Limb (tissue), 2 donors: ENCODE results near the gene LRG1.

Experiments used
- DNase-seq, 2 donors: peaks; one replicate each; pipeline ENCODE4 v3.0.0-alpha.2; 2016; ENCODE audit errors: extremely low spot score in 2 of 2

The LRG1 gene

GRCh38 chr19:4495471-4495870 is 44.4 kb downstream of the LRG1 start:
- DNase-seq, result no peak

DNA sequence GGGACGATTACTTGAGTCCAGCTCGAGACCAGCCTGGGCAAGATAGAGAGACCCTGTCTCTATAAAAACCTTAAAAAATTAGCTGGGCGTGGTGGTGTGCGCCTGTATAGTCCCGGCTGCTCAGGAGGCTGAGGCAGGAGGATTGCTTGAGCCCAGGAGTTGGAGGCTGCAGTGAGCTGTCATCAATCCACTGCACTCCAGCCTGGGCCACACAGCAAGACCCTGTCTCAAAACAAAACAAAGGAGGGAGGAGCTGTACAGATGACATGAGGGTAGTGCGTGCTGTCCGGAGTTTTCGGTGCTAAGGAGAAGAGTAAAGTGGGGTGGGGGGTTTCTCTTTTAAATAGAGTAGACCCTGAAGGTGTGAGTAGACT is 45.2 kb downstream of the LRG1 start:
- no peak for DNase-seq

GRCh38 chr19:4493929-4494690 is 45.7 kb downstream of the LRG1 start:
- no peak for DNase-seq

- no peak for DNase-seq
These were observed 46.5 kb downstream of the LRG1 start for GRCh38 chr19:4493104-4493928.

DNA sequence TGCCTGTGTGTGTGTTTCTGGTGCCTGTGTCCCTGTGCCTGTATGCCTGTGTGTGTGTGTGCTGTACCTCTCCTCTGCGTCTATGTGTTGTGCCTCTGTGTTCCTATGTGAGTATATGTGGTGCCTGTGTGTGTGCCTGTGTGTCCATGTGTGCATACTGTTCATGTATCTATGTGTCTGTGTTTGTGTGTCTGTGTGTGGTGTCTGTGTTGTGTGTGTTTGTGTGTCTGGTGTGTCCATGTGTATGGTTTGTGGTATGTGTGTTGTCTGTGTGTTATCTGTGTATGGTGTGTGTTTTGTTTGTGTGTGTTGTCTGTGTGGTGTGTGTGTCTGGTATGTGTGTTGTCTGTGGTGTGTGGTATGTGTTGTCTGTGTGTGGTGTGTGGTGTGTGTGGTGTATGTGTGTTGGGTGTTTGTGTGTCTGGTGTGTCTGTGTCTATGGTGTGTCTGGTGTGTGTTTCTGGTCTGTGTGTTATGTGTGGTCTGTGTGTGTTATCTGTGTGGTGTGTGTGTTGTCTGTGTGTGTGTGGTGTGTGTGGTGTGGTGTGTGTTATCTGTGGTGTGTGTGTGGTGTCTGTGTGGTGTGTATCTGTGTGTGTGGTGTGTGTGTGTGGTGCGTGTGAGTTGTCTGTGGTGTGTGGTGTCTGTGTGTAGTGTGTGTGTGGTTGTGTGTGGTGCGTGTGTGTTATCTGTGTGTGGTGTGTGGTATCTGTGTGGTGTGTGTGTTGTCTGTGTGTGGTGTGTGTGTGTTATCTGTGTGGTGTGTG is 47.3 kb downstream of the LRG1 start:
- DNase-seq, result no peak

- no peak for DNase-seq
These were observed 48.4 kb downstream of the LRG1 start for GRCh38 chr19:4491446-4491845.

DNA sequence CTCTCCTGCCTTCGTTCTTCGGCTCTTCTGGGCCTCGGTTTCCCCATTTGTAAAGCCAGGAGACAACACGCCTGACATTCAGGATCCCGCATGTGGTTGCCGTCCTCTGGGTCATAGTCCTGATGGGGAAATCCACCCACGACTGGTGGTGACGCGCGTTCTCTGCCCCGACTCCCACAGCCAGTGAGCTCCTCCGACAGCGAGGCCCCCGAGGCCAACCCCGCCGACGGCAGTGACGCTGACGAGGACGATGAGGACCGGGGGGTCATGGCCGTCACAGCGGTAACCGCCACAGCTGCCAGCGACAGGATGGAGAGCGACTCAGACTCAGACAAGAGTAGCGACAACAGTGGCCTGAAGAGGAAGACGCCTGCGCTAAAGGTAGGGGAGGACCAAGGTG is 51.3 kb downstream of the LRG1 start:
- no peak for DNase-seq

DNA sequence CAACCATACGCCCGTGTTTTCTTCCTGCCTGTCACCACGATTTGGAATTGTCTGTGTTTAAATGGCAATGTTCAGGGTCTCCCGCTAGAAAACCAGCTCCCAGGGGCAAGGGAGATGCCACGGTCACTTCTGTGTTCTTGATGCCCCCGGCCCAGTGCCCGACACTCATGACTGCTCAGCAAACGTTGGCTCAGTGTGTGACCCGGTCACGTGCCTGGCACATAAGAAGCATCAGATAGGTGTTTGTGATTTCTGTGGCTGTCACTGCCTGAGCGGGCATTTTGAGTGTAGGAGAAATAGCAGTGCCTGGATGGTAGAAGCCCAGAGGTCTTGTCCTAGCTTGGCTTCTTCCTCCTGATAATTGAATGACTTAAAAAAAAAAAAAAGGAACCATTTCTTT is 52.3 kb downstream of the LRG1 start:
- DNase-seq, result no peak
